Cortex of kidney (tissue), 1 donor: ENCODE measurements around the gene MOCOS.
A peak's percentile ranks its signal among the peaks of the same experiment; 100 is the strongest.
"Not testable (repeated sequence)": the region's sequence is repeated elsewhere in the genome, so short reads cannot be mapped to it uniquely, and the experiment has no call there.

Experiments
- DNase-seq: peaks from one replicate; lab custom pipeline; 2025; lab: John Stamatoyannopoulos, UW

Gene MOCOS

GRCh38 chr18:36187193-36187825, at the start of gene MOCOS:
MOCOS (plus strand) TSS chr18:36187497; CDS start chr18:36187540, 43 bp downstream.
- peak; percentile 20 for DNase-seq

- DNase-seq: no peak
Measured at GRCh38 chr18:36139245-36139644, 48.1 kb upstream of the MOCOS start.

- DNase-seq: no peak
Measured at GRCh38 chr18:36141576-36141975, 45.7 kb upstream of the MOCOS start.

GRCh38 chr18:36142751-36143150, 44.5 kb upstream of the MOCOS start:
- no peak for DNase-seq

- no peak for DNase-seq
Measured at GRCh38 chr18:36143391-36143790, 43.9 kb upstream of the MOCOS start.

- no peak for DNase-seq
Measured at GRCh38 chr18:36149514-36150289, 37.6 kb upstream of the MOCOS start.

- no peak for DNase-seq
Measured at GRCh38 chr18:36152781-36153180, 34.5 kb upstream of the MOCOS start.

- no peak for DNase-seq
Measured at GRCh38 chr18:36153203-36153602, 34.1 kb upstream of the MOCOS start.

GRCh38 chr18:36153771-36154170, 33.5 kb upstream of the MOCOS start:
- DNase-seq: no peak

GRCh38 chr18:36155851-36156757, 31.2 kb upstream of the MOCOS start:
- no peak for DNase-seq

- no peak for DNase-seq
Measured at GRCh38 chr18:36157441-36157840, 29.9 kb upstream of the MOCOS start.

GRCh38 chr18:36158266-36158867, 28.9 kb upstream of the MOCOS start:
- DNase-seq: no peak

GRCh38 chr18:36160959-36161371, 26.3 kb upstream of the MOCOS start:
- no peak for DNase-seq

- DNase-seq: no peak
Measured at GRCh38 chr18:36162981-36163380, 24.3 kb upstream of the MOCOS start.

- no peak for DNase-seq
Measured at GRCh38 chr18:36167692-36168218, 19.5 kb upstream of the MOCOS start.

GRCh38 chr18:36168296-36168695, 19.0 kb upstream of the MOCOS start:
- DNase-seq: not testable (repeated sequence)

GRCh38 chr18:36169938-36170337, 17.4 kb upstream of the MOCOS start:
- DNase-seq: no peak

- DNase-seq: no peak
Measured at GRCh38 chr18:36175481-36175880, 11.8 kb upstream of the MOCOS start.

- DNase-seq: no peak
Measured at GRCh38 chr18:36176177-36176584, 11.1 kb upstream of the MOCOS start.

GRCh38 chr18:36176711-36177110, 10.6 kb upstream of the MOCOS start:
- no peak for DNase-seq

- no peak for DNase-seq
Measured at GRCh38 chr18:36177913-36178312, 9.4 kb upstream of the MOCOS start.
